Gastrocnemius medialis (tissue), 4 donors: Measurements from ENCODE around the gene BPHL. TPM values are rescaled to one million over a fixed set of nuclear protein-coding genes. Genes with fewer than 3 reads are reported as not detected.
A peak's percentile ranks its signal among the peaks of the same experiment; 100 is the strongest.

Source experiments
- ATAC-seq, 2 donors: fragments of 150-250 bp; one replicate each; pipeline ENCODE4 v1.9.1; 2016
- DNase-seq, 2 donors: peaks; one replicate each; pipeline ENCODE4 v3.0.0-alpha.2; 2019
- H3K27ac ChIP-seq, 4 donors: fragments of 200-600 bp; sonication (generic); 1 replicate in 1 of 4; 2 replicates in 3 of 4; pipeline ENCODE4 v1.5.1; 2016 to 2018; ENCODE audit warnings: mild to moderate bottlenecking in 2 of 4, moderate library complexity in 1 of 4
- H3K27me3 ChIP-seq, 3 donors: fragments of 200-600 bp; sonication (generic) in 2 of 3; 1 replicate in 1 of 3; 2 replicates in 2 of 3; pipeline versions ENCODE4 v1.5.1 to v1.6.0; 2016 to 2019; ENCODE audit warnings: mild to moderate bottlenecking in 1 of 3, moderate library complexity in 1 of 3
- H3K36me3 ChIP-seq, 2 donors: fragments of 200-600 bp; sonication (generic) in 1 of 2; one replicate each; pipeline ENCODE4 v1.5.1; 2017 to 2018
- H3K4me1 ChIP-seq, 2 donors: fragments of 200-600 bp; sonication (generic) in 1 of 2; one replicate each; pipeline ENCODE4 v1.5.1; 2016 to 2017; ENCODE audit warnings: mild to moderate bottlenecking in 2 of 2
- H3K4me3 ChIP-seq, 4 donors: fragments of 200-600 bp; sonication (generic) in 3 of 4; 1 replicate in 1 of 4; 2 replicates in 3 of 4; pipeline ENCODE4 v1.5.1; 2016 to 2019; ENCODE audit warnings: mild to moderate bottlenecking in 2 of 4
- H3K9me3 ChIP-seq, 3 donors: fragments of 200-600 bp; sonication (generic) in 2 of 3; 1 replicate in 1 of 3; 2 replicates in 2 of 3; pipeline ENCODE4 v1.5.1; 2016 to 2019
- POLR2A ChIP-seq, 2 donors: fragments of 450-650 bp; IDR thresholded peaks; one replicate each; pipeline ENCODE4 v1.6.1; 2017; ENCODE audit warnings: antibody characterized with exemption in 2 of 2, mild to moderate bottlenecking in 2 of 2, moderate library complexity in 2 of 2
- in situ Hi-C, 4 donors: fragments of 200-750 bp; cut with MboI; loops; one replicate each; pipeline versions ENCODE4 v1.15.0 to v1.8.0; 2017; ENCODE audit warnings: low sequenced_read_pairs in 4 of 4
- intact Hi-C: fragments of 100-400 bp; cut with DNase I; formaldehyde crosslinking; loops from one replicate; pipeline ENCODE4 v1.15.1; 2023; ENCODE audit warnings: low total_unique reads
- total RNA-seq, 4 donors: library from RNA; depleted of rRNA; stranded (reverse); fragments of >200 nt; gene quantifications; one replicate each; pipeline versions ENCODE4 v1.1.0 to v1.2.3, GENCODE V29; 2016
- TF ChIP-seq, protein P1 (sequence below), 5 experiments: fragments of 450-650 bp in 3 of 5; fragments of 200-600 bp in 2 of 5; sonication (generic) in 2 of 5; IDR thresholded peaks in 4 of 5; conservative IDR thresholded peaks in 1 of 5; 1 replicate in 4 of 5; 2 replicates in 1 of 5; pipeline ENCODE4 v1.5.1; 2016 to 2019; ENCODE audit warnings: antibody characterized with exemption in 5 of 5, mild to moderate bottlenecking in 3 of 5, moderate library complexity in 3 of 5

BPHL gene
- total RNA-seq, result 1 to 10 TPM; 4.7 to 8.7 (median 5.8) TPM

DNA sequence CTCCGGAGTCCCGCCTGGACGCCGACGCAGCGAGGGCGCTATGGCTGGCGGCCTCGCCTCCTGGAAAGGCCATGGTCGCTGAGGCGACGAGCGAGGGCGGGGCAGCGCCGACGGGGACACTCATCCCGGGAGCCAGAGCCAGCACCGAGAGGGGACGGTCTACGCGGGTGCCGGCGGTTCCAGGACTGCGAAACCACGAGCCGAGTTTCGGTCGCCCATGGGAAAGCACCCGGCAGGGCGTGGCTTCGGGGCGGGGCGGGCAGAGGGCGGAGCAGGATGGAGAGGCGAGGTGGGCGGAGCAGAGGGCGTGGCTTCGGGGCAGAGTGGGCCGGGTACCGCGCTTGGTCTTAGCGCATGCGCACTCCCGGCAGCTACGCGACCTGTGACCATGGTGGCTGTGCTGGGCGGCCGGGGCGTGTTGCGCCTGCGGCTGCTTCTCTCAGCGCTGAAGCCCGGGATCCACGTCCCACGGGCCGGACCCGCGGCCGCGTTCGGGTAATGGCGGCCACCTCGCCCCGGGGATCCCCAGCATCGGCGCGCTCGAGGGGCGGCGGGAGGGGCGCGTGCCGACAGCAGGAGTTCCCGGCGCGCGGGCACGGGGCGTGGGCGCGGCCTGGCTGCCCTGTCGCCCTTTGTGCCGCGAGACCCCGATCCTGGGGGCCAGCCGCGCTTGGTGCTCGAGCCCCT lies at the start of gene BPHL:
BPHL (plus strand) TSS at position 359 of the 687 bp plus-strand sequence; CDS start at position 389, 30 bp downstream.
- peak; percentile 96 for ATAC-seq
- in situ Hi-C loops, result loop anchor here in 1 of 4 donors (25.0 kb wide), 2 partner anchors 619 to 894 kb away; a partner anchor contains a TSS
- Histone ChIP-seq H3K4me3 (peak within 1 kb of the TSS; percentile 78 to 90 (median 82)), H3K27ac (peak within 1 kb of the TSS; percentile 90 to 97 (median 96)), H3K9me3 (no peaks in the 10 kb centered on the region), H3K27me3 (no peaks in the 10 kb centered on the region), H3K4me1 (peaks cover 13 to 14% of the 10 kb centered on the region in 2 donors), H3K36me3 (peaks cover 0 to 9% of the 10 kb centered on the region in 2 donors)
- intact Hi-C loops, result loop anchor here (2.0 to 5.0 kb wide), 4 partner anchors 38 to 140 kb away; partner anchors contain the start of genes NQO2, PSMG4, RIPK1 and TUBB2A
- peak; percentile 95 to 96 for DNase-seq
- TF ChIP-seq, protein P1, sequence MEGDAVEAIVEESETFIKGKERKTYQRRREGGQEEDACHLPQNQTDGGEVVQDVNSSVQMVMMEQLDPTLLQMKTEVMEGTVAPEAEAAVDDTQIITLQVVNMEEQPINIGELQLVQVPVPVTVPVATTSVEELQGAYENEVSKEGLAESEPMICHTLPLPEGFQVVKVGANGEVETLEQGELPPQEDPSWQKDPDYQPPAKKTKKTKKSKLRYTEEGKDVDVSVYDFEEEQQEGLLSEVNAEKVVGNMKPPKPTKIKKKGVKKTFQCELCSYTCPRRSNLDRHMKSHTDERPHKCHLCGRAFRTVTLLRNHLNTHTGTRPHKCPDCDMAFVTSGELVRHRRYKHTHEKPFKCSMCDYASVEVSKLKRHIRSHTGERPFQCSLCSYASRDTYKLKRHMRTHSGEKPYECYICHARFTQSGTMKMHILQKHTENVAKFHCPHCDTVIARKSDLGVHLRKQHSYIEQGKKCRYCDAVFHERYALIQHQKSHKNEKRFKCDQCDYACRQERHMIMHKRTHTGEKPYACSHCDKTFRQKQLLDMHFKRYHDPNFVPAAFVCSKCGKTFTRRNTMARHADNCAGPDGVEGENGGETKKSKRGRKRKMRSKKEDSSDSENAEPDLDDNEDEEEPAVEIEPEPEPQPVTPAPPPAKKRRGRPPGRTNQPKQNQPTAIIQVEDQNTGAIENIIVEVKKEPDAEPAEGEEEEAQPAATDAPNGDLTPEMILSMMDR (IDR thresholded peaks at IDR 0.05 in 4 of 5, conservative IDR thresholded peaks at IDR 0.05 in 1 of 5), result no peak
- TF ChIP-seq POLR2A (IDR thresholded peaks at IDR 0.05), result peak; percentile 76

DNA sequence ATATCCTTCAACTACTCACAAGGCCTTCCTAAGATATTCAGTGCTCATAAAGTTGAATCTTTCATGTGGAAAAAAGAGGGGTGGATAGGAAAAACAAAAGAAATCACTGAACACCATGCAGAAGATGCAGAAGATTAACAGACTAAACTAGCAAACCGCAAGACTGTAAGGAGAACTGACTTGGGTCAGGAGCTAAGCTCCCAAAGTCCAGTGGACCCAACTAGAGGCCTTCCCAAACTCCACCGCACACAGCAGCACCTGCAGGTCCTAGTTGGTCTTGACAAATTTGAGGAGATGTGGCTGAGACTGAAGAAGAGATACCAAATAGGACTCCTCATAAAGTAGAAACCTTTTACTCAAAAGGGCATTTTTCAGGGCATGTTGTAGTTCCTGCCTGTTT lies 46.9 kb upstream of the BPHL start:
- intact Hi-C loops, result no loop called here
- ATAC-seq (no peak), DNase-seq (no peak)
- Histone ChIP-seq H3K4me3 (no peak overlapping the region), H3K27me3 (no peaks in the 10 kb centered on the region), H3K4me1 (peaks cover 31 to 35% of the 10 kb centered on the region in 2 donors), H3K9me3 (no peaks in the 10 kb centered on the region), H3K27ac (no peak overlapping the region), H3K36me3 (no peaks in the 10 kb centered on the region)
- in situ Hi-C loops, result loop anchor here in 2 of 4 donors (25.0 kb wide), 1 partner anchor 234 kb away; the partner anchor contains the start of gene SERPINB1 (in 2 of the 2)
- TF ChIP-seq, protein P1 (IDR thresholded peaks at IDR 0.05 in 4 of 5, conservative IDR thresholded peaks at IDR 0.05 in 1 of 5), result no peak
- no peak for TF ChIP-seq POLR2A (IDR thresholded peaks at IDR 0.05)

DNA sequence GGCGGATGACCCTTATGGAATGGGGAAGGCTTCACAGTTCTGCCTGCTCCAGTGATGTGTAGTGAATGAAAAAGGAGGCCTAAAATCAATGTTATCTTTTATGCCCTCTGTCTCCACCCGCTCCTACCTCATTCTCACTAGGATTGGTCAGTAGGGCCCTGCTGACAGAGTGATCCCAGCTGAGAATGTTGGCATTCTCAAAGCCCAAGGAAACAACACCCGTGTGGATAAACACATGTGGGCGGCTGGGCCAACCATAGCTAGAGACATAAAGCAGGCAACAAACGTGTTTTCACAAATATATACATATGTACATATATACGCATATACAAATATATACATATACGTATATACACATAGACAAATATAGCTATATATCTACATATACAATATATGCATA lies 45.7 kb upstream of the BPHL start:
- intact Hi-C loops, result no loop called here
- ATAC-seq (no peak), DNase-seq (no peak)
- H3K4me1 ChIP-seq, result peaks cover 24 to 26% of the 10 kb centered on the region in 2 donors
- no peak overlapping the region for H3K4me3 ChIP-seq
- no peak overlapping the region for H3K27ac ChIP-seq
- TF ChIP-seq, protein P1 (IDR thresholded peaks at IDR 0.05 in 4 of 5, conservative IDR thresholded peaks at IDR 0.05 in 1 of 5), result no peak
- no peak for TF ChIP-seq POLR2A (IDR thresholded peaks at IDR 0.05)
- H3K27me3 ChIP-seq, result no peaks in the 10 kb centered on the region
- H3K9me3 ChIP-seq, result no peaks in the 10 kb centered on the region
- peaks cover 0 to 10% of the 10 kb centered on the region in 2 donors for H3K36me3 ChIP-seq
- in situ Hi-C loops, result loop anchor here in 2 of 4 donors (25.0 kb wide), 1 partner anchor 235 kb away; the partner anchor contains the start of gene SERPINB1 (in 2 of the 2)

DNA sequence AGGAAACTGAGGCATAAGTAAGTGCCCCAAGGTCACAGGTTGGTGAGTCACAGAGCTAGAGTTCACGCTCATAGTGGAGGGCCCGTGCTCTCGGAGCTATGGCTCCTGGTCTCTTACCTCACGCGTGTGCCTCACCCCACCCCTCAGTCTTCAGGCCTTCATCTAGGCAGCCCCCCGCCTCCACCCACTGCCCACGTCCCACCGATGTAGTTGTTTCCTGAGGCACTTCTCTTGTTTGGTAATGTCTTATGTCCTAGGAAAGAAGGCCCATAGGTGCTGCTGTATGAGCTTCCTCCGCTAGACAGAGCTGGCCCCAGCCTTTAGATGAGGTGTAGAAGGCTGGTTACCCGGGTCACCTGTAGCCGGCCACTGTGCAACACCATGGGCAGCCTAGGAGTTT lies 45.1 kb upstream of the BPHL start:
- DNase-seq, result no peak
- no peaks in the 10 kb centered on the region for H3K9me3 ChIP-seq
- peaks cover 0 to 16% of the 10 kb centered on the region in 2 donors for H3K36me3 ChIP-seq
- ATAC-seq, result no peak
- H3K4me1 ChIP-seq, result peaks cover 24 to 26% of the 10 kb centered on the region in 2 donors
- TF ChIP-seq POLR2A (IDR thresholded peaks at IDR 0.05), result no peak
- TF ChIP-seq, protein P1 (IDR thresholded peaks at IDR 0.05 in 4 of 5, conservative IDR thresholded peaks at IDR 0.05 in 1 of 5), result no peak
- in situ Hi-C loops (loop anchor here in 2 of 4 donors (25.0 kb wide), 1 partner anchor 236 kb away; the partner anchor contains the start of gene SERPINB1 (in 2 of the 2)), intact Hi-C loops (no loop called here)
- H3K27ac ChIP-seq, result no peak overlapping the region
- no peak overlapping the region for H3K4me3 ChIP-seq
- no peaks in the 10 kb centered on the region for H3K27me3 ChIP-seq
